GM06990 (cell line): ENCODE measurements around the gene ZNHIT1.

Source experiments
- DNase-seq: peaks from one replicate; pipeline ENCODE4 v3.0.0-alpha.2; 2011; ENCODE audit not compliant: insufficient read length; ENCODE audit errors: extremely low read depth
- H3K27me3 ChIP-seq: replicated peaks from 2 replicates; pipeline ENCODE4 v1.6.0; 2011; ENCODE audit warnings: low read length; ENCODE audit not compliant: control insufficient read depth, insufficient read depth
- H3K36me3 ChIP-seq: 2 replicates; pipeline ENCODE4 v1.5.1; 2011; ENCODE audit warnings: low read length; ENCODE audit not compliant: control insufficient read depth, insufficient read depth
- H3K4me3 ChIP-seq: replicated peaks from 2 replicates; pipeline ENCODE4 v1.5.1; 2011; ENCODE audit warnings: low read depth, mild to moderate bottlenecking, control low read depth, low read length
- CTCF ChIP-seq: IDR thresholded peaks from 2 replicates; pipeline ENCODE4 v1.5.1; 2011; ENCODE audit warnings: low read length, control low read depth, mild to moderate bottlenecking, inconsistent platforms; ENCODE audit not compliant: insufficient read depth, poor library complexity, severe bottlenecking

Gene ZNHIT1

GRCh38 chr7:101218236-101219125 is 516 bp downstream of the ZNHIT1 start:
- no peaks in the 10 kb centered on the region for H3K27me3 ChIP-seq
- peaks cover 4% of the 10 kb centered on the region for H3K36me3 ChIP-seq
- peak overlapping the region; percentile 95 for H3K4me3 ChIP-seq
- no peak for TF ChIP-seq CTCF
- no peak for DNase-seq

GRCh38 chr7:101220295-101220694 is 2.3 kb downstream of the ZNHIT1 start:
- Histone ChIP-seq H3K36me3 (peaks cover 10% of the 10 kb centered on the region), H3K27me3 (no peaks in the 10 kb centered on the region), H3K4me3 (no peak overlapping the region)
- no peak for DNase-seq
- TF ChIP-seq CTCF: no peak

- H3K4me3 ChIP-seq: no peak overlapping the region
- no peak for TF ChIP-seq CTCF
- DNase-seq: no peak
- H3K36me3 ChIP-seq: peaks cover 10% of the 10 kb centered on the region
- no peaks in the 10 kb centered on the region for H3K27me3 ChIP-seq
These were observed 4.4 kb downstream of the ZNHIT1 start for GRCh38 chr7:101222275-101222830.

- Histone ChIP-seq H3K27me3 (no peaks in the 10 kb centered on the region), H3K4me3 (no peak overlapping the region), H3K36me3 (peaks cover 10% of the 10 kb centered on the region)
- no peak for DNase-seq
- no peak for TF ChIP-seq CTCF
These were observed 5.6 kb downstream of the ZNHIT1 start for GRCh38 chr7:101223528-101223927.

GRCh38 chr7:101225650-101226049 is 7.7 kb downstream of the ZNHIT1 start:
- no peak for DNase-seq
- no peaks in the 10 kb centered on the region for H3K27me3 ChIP-seq
- no peak for TF ChIP-seq CTCF
- H3K36me3 ChIP-seq: peaks cover 11% of the 10 kb centered on the region
- H3K4me3 ChIP-seq: no peak overlapping the region
